HepG2 (cell line): ENCODE measurements around the gene ZMIZ1. TPM values are rescaled to one million over a fixed set of nuclear protein-coding genes. Genes with fewer than 3 reads are reported as not detected.

Source experiments
- BRF2 ChIP-seq: sonication (generic); formaldehyde crosslinking; IDR thresholded peaks from 2 replicates; pipeline ENCODE4 v1.8.1; 2022; ENCODE audit warnings: mild to moderate bottlenecking, missing genetic modification reagents
- EED ChIP-seq: sonication (generic); formaldehyde crosslinking; IDR thresholded peaks from 2 replicates; pipeline ENCODE4 v1.5.0; 2020; ENCODE audit warnings: mild to moderate bottlenecking, missing genetic modification reagents
- EHMT2 ChIP-seq: fragments of 200-600 bp; sonication (generic); IDR thresholded peaks from 2 replicates; pipeline ENCODE4 v1.7.0; 2017; ENCODE audit warnings: antibody characterized with exemption, low read depth, low read length, borderline replicate concordance
- ETV5 ChIP-seq: IDR thresholded peaks from 2 replicates; pipeline ENCODE4 v1.6.1; 2018; ENCODE audit warnings: missing biosample characterization, missing genetic modification reagents, inconsistent platforms, borderline replicate concordance
- FOXC1 ChIP-seq: sonication (generic); formaldehyde crosslinking; IDR thresholded peaks from 2 replicates; pipeline ENCODE4 v1.8.0; 2022; ENCODE audit warnings: mild to moderate bottlenecking, missing genetic modification reagents, borderline replicate concordance
- GZF1 ChIP-seq: sonication (generic); formaldehyde crosslinking; IDR thresholded peaks from 2 replicates; pipeline ENCODE4 v1.5.1; 2020; ENCODE audit warnings: mild to moderate bottlenecking, missing genetic modification reagents
- MAFG ChIP-seq: sonication (generic); formaldehyde crosslinking; IDR thresholded peaks from 2 replicates; pipeline ENCODE4 v1.5.1; 2020; ENCODE audit warnings: mild to moderate bottlenecking, missing genetic modification reagents
- MBNL3 ChIP-seq: fragments of 250-450 bp; sonication (Bioruptor Pico); conservative IDR thresholded peaks from 2 replicates; pipeline ENCODE4 v1.8.0; 2022; ENCODE audit warnings: mild to moderate bottlenecking, inconsistent platforms
- PHF21A ChIP-seq: sonication (generic); formaldehyde crosslinking; IDR thresholded peaks from 2 replicates; pipeline ENCODE4 v1.5.0; 2020; ENCODE audit warnings: mild to moderate bottlenecking, missing genetic modification reagents
- SIX1 ChIP-seq: sonication (generic); formaldehyde crosslinking; IDR thresholded peaks from 2 replicates; pipeline ENCODE4 v1.4.0; 2020; ENCODE audit warnings: missing genetic modification reagents, borderline replicate concordance
- ZBTB10 ChIP-seq: sonication (generic); formaldehyde crosslinking; IDR thresholded peaks from 2 replicates; pipeline ENCODE4 v1.4.0; 2020; ENCODE audit warnings: missing genetic modification reagents, borderline replicate concordance
- ZNF17 ChIP-seq: sonication (generic); formaldehyde crosslinking; IDR thresholded peaks from 2 replicates; pipeline ENCODE4 v1.5.0; 2020; ENCODE audit warnings: mild to moderate bottlenecking, missing genetic modification reagents
- ZNF205 ChIP-seq: IDR thresholded peaks from 2 replicates; pipeline ENCODE4 v1.6.1; 2018; ENCODE audit warnings: missing biosample characterization, missing genetic modification reagents
- ZNF446 ChIP-seq: sonication (generic); formaldehyde crosslinking; IDR thresholded peaks from 2 replicates; pipeline ENCODE4 v1.5.0; 2020; ENCODE audit warnings: mild to moderate bottlenecking, missing genetic modification reagents
- ZNF460 ChIP-seq: sonication (generic); formaldehyde crosslinking; IDR thresholded peaks from 2 replicates; pipeline ENCODE4 v1.5.1; 2020; ENCODE audit warnings: missing genetic modification reagents, mild to moderate bottlenecking, borderline replicate concordance
- ZNF652 ChIP-seq: IDR thresholded peaks from 2 replicates; pipeline ENCODE4 v1.6.1; 2016; ENCODE audit warnings: low read depth, borderline replicate concordance
- ZNF784 ChIP-seq: sonication (generic); formaldehyde crosslinking; IDR thresholded peaks from 2 replicates; pipeline ENCODE4 v1.5.1; 2020; ENCODE audit warnings: missing genetic modification reagents, mild to moderate bottlenecking, borderline replicate concordance
- ZNF788 ChIP-seq: sonication (generic); formaldehyde crosslinking; IDR thresholded peaks from 2 replicates; pipeline ENCODE4 v1.5.0; 2020; ENCODE audit warnings: mild to moderate bottlenecking, missing genetic modification reagents, borderline replicate concordance
- ZNF841 ChIP-seq: sonication (generic); formaldehyde crosslinking; IDR thresholded peaks from 2 replicates; pipeline ENCODE4 v1.8.1; 2023; ENCODE audit warnings: missing genetic modification reagents, borderline replicate concordance
- polyA plus RNA-seq, 8 experiments: library from polyadenylated mRNA; depleted of rRNA in 3 of 8; stranded (reverse) in 7 of 8; unstranded in 1 of 8; fragments of >200 nt; fragmentation: Illumina TruSeq in 4 of 8; extraction: Trizol in 4 of 8; gene quantifications; 2 replicates each; pipeline versions ENCODE4 v1.2.1 to v1.2.3, GENCODE V29; 2011 to 2016; ENCODE audit warnings: low read depth in 4 of 8, missing spikeins in 1 of 8, mixed read lengths in 1 of 8; ENCODE audit not compliant: insufficient read depth in 1 of 8
- total RNA-seq, 5 experiments: library from RNA; depleted of rRNA; stranded (reverse); fragments of >200 nt; fragmentation: Illumina TruSeq; extraction: Trizol; gene quantifications; 2 replicates each; pipeline ENCODE4 v1.2.3, GENCODE V29; 2016; ENCODE audit warnings: low read depth in 1 of 5
- TF ChIP-seq, protein P1 (sequence below): sonication (generic); formaldehyde crosslinking; IDR thresholded peaks from 2 replicates; pipeline ENCODE4 v1.5.1; 2020; ENCODE audit warnings: mild to moderate bottlenecking, moderate library complexity, missing genetic modification reagents
- TF ChIP-seq, protein P2 (sequence below), 2 experiments: sonication (generic) in 1 of 2; formaldehyde crosslinking in 1 of 2; IDR thresholded peaks; 2 replicates each; pipeline versions ENCODE4 v1.4.0 to v1.6.1; 2018 to 2020; ENCODE audit warnings: missing genetic modification reagents in 2 of 2, borderline replicate concordance in 1 of 2, low read depth in 1 of 2, mild to moderate bottlenecking in 1 of 2, missing biosample characterization in 1 of 2

Gene ZMIZ1
- total and polyA plus RNA-seq, 2 of the 13 experiments (the other 11 are each of a cell fraction or from before 2014, with no cell fraction given), result 5.3 to 10.2 TPM

- TF ChIP-seq ZNF784, result no peak; the same call in 1 of the 2 replicates
- TF ChIP-seq, protein P1, sequence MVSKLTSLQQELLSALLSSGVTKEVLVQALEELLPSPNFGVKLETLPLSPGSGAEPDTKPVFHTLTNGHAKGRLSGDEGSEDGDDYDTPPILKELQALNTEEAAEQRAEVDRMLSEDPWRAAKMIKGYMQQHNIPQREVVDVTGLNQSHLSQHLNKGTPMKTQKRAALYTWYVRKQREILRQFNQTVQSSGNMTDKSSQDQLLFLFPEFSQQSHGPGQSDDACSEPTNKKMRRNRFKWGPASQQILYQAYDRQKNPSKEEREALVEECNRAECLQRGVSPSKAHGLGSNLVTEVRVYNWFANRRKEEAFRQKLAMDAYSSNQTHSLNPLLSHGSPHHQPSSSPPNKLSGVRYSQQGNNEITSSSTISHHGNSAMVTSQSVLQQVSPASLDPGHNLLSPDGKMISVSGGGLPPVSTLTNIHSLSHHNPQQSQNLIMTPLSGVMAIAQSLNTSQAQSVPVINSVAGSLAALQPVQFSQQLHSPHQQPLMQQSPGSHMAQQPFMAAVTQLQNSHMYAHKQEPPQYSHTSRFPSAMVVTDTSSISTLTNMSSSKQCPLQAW (CRISPR knock-in tag), result no peak
- no peak for TF ChIP-seq ZNF788 (CRISPR knock-in tag)
- TF ChIP-seq PHF21A (CRISPR knock-in tag), result peak; percentile 55
- TF ChIP-seq ZNF841 (CRISPR knock-in tag), result no peak
- TF ChIP-seq ETV5 (CRISPR knock-in tag), result peak; percentile 27; the same call in 1 of the 2 replicates
- no peak for TF ChIP-seq FOXC1 (CRISPR knock-in tag)
- no peak for TF ChIP-seq ZNF460 (CRISPR knock-in tag)
- no peak for TF ChIP-seq GZF1
- TF ChIP-seq BRF2 (CRISPR knock-in tag), result peak; percentile 73
- no peak for TF ChIP-seq SIX1 (CRISPR knock-in tag)
- 0 out of 2 replicates have a peak, but pooled peaks have one; percentile 54 for TF ChIP-seq EED (CRISPR knock-in tag)
- TF ChIP-seq ZNF205 (CRISPR knock-in tag), result no peak
- TF ChIP-seq ZNF446, result peak; percentile 83; the same call in 1 of the 2 replicates
- TF ChIP-seq, protein P2, sequence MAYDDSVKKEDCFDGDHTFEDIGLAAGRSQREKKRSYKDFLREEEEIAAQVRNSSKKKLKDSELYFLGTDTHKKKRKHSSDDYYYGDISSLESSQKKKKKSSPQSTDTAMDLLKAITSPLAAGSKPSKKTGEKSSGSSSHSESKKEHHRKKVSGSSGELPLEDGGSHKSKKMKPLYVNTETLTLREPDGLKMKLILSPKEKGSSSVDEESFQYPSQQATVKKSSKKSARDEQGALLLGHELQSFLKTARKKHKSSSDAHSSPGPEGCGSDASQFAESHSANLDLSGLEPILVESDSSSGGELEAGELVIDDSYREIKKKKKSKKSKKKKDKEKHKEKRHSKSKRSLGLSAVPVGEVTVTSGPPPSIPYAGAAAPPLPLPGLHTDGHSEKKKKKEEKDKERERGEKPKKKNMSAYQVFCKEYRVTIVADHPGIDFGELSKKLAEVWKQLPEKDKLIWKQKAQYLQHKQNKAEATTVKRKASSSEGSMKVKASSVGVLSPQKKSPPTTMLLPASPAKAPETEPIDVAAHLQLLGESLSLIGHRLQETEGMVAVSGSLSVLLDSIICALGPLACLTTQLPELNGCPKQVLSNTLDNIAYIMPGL (CRISPR knock-in tag; IDR thresholded peaks at IDR 0.05; ENCODE audit: borderline replicate concordance in 1 of 2, low read depth in 1 of 2), result peak; percentile 56 to 78
- no peak for TF ChIP-seq ZNF17 (CRISPR knock-in tag)
- TF ChIP-seq MAFG (CRISPR knock-in tag), result no peak
- TF ChIP-seq EHMT2, result no peak
- peak; percentile 42; the same call in 1 of the 2 replicates for TF ChIP-seq ZBTB10
- TF ChIP-seq ZNF652 (CRISPR knock-in tag), result no peak
- no peak for TF ChIP-seq MBNL3 (CRISPR knock-in tag)
These were observed 278.6 kb downstream of the ZMIZ1 start, which contains the start of gene PPIF (continued) for GRCh38 chr10:79347226-79347893.
